ENCODE results near the gene UFSP2.

Gene UFSP2

DNA sequence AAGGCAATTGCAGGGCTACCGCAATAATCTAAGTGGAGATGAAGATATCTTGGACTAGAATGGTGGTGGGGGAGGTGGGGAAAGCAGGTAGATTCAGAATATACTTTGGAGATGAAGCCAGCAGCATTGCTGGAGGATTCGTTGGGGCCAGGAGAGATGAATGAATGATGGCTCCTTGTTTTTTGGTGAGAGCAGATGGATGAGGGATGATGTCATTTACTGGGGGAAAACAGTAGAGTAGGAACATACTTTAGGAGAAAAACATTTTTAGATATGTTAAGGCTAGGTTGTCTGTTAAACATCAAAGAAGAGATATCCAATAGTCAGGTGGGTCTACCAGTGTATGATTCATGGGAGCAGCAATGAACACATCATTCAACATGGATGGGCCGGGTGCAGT, 39.9 kb upstream of the UFSP2 start:
- H3K27ac ChIP-seq (ENCODE audit: low read length): no peak overlapping the region
- no peak for DNase-seq (ENCODE audit: low read depth, low spot score)
- no peaks in the 10 kb centered on the region for H3K4me1 ChIP-seq (ENCODE audit: control insufficient read depth, insufficient read depth, low read length)
- no CpG with 5 or more reads among the region's 3 CpGs for WGBS (ENCODE audit: insufficient coverage, insufficient read length)
- no peaks in the 10 kb centered on the region for H3K27me3 ChIP-seq (ENCODE audit: control insufficient read depth, insufficient read depth, low read length)
- H3K4me3 ChIP-seq (ENCODE audit: low read length): no peak overlapping the region
- no peaks in the 10 kb centered on the region for H3K9me3 ChIP-seq (ENCODE audit: control insufficient read depth, insufficient read depth, low read length)
- no peaks in the 10 kb centered on the region for H3K36me3 ChIP-seq (ENCODE audit: control insufficient read depth, insufficient read depth, low read length)

DNA sequence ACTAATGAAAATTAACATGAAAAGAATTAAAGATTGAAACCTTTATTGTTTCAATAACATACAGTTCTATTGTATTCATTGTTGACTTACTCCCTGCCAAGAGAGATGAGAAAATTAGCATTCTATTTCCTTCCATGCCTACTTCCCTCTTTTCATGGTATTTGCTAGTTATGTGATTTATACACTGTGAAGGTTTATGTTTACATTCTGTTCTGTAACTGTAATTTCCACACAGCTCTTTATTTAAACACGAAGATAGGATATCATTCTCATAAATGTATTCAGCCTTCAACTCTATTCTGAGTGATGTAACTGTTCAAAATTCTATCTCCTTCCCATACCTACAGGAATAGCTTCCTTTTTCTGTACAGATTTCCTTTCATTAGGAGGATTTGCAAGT, 39.1 kb upstream of the UFSP2 start:
- Histone ChIP-seq H3K4me1 (ENCODE audit: control insufficient read depth, insufficient read depth, low read length) (no peaks in the 10 kb centered on the region), H3K9me3 (ENCODE audit: control insufficient read depth, insufficient read depth, low read length) (no peaks in the 10 kb centered on the region), H3K27ac (ENCODE audit: low read length) (no peak overlapping the region), H3K4me3 (ENCODE audit: low read length) (no peak overlapping the region), H3K27me3 (ENCODE audit: control insufficient read depth, insufficient read depth, low read length) (no peaks in the 10 kb centered on the region), H3K36me3 (ENCODE audit: control insufficient read depth, insufficient read depth, low read length) (no peaks in the 10 kb centered on the region)
- no CpG with 5 or more reads among the region's 1 CpG for WGBS (ENCODE audit: insufficient coverage, insufficient read length)
- DNase-seq (ENCODE audit: low read depth, low spot score): no peak

DNA sequence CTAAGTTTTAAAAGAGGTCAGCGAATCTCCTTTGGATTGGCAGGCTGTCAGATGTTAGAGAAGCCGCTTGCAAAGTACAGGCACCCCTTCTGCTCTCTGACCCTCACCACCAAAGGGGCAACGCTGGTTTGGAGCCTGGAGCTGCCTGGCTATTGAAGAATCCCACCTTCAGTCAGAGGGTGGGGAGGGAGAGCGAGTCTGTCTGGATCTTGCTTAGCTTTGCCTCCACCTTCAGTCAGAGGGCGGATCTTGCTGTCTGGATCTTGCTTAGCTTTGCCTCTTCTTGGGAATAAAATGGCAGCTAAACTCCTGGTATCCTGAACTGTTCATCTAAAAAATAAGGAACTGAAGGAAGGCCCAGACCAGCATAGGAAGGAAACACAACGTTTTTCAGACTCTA, 38.4 kb upstream of the UFSP2 start:
- H3K4me3 ChIP-seq (ENCODE audit: low read length): no peak overlapping the region
- no peaks in the 10 kb centered on the region for H3K4me1 ChIP-seq (ENCODE audit: control insufficient read depth, insufficient read depth, low read length)
- no peak for DNase-seq (ENCODE audit: low read depth, low spot score)
- no peaks in the 10 kb centered on the region for H3K36me3 ChIP-seq (ENCODE audit: control insufficient read depth, insufficient read depth, low read length)
- no peaks in the 10 kb centered on the region for H3K9me3 ChIP-seq (ENCODE audit: control insufficient read depth, insufficient read depth, low read length)
- WGBS (ENCODE audit: insufficient coverage, insufficient read length): no CpG with 5 or more reads among the region's 6 CpGs
- no peak overlapping the region for H3K27ac ChIP-seq (ENCODE audit: low read length)
- H3K27me3 ChIP-seq (ENCODE audit: control insufficient read depth, insufficient read depth, low read length): no peaks in the 10 kb centered on the region

DNA sequence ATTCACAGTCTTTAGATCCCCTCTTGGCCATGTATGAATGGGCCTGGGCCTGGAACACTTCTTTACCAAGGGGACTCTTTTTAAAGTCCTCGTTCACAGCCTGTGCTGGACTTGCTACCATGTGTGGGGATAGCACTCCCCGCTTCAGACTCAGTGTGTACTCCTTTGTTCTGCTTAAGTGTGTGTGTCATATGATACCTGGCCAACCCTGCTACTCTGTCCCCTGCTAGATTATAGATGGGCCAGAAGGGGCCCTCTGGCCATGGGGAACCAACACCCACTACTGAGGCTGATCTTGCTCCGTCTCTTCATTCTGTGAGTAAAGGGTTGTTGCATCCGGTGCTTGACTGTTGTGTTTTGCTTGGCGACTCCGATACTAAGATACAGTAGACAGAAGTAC, 37.8 kb upstream of the UFSP2 start:
- no peak for DNase-seq (ENCODE audit: low read depth, low spot score)
- H3K4me1 ChIP-seq (ENCODE audit: control insufficient read depth, insufficient read depth, low read length): no peaks in the 10 kb centered on the region
- no CpG with 5 or more reads among the region's 6 CpGs for WGBS (ENCODE audit: insufficient coverage, insufficient read length)

DNA sequence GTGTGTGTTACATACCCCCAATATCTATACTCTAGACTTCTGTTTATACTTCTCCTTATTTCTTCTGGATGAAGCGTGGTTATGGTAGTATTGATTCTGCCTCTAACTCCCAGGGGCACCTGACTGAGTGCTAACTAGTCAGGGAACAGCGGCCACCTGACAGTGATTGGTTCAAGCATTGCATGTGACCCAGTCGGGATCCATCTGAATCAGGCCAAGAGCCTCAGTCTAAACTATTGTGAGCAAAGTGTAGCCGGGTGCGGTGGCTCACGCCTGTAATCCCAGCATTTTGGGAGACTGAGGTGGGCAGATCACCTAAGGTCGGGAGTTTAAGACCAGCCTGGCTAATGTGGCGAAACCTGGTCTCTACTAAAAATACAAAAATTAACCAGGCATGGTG, 35.8 kb upstream of the UFSP2 start:
- Histone ChIP-seq H3K27me3 (ENCODE audit: control insufficient read depth, insufficient read depth, low read length) (no peaks in the 10 kb centered on the region), H3K36me3 (ENCODE audit: control insufficient read depth, insufficient read depth, low read length) (no peaks in the 10 kb centered on the region), H3K27ac (ENCODE audit: low read length) (no peak overlapping the region), H3K9me3 (ENCODE audit: control insufficient read depth, insufficient read depth, low read length) (no peaks in the 10 kb centered on the region), H3K4me1 (ENCODE audit: control insufficient read depth, insufficient read depth, low read length) (no peaks in the 10 kb centered on the region), H3K4me3 (ENCODE audit: low read length) (no peak overlapping the region)
- WGBS (ENCODE audit: insufficient coverage, insufficient read length): no CpG with 5 or more reads among the region's 8 CpGs
- no peak for DNase-seq (ENCODE audit: low read depth, low spot score)

More for the DNA sequence above, 37.8 kb upstream of the UFSP2 start:
- Histone ChIP-seq H3K4me3 (ENCODE audit: low read length) (no peak overlapping the region), H3K27me3 (ENCODE audit: control insufficient read depth, insufficient read depth, low read length) (no peaks in the 10 kb centered on the region), H3K9me3 (ENCODE audit: control insufficient read depth, insufficient read depth, low read length) (no peaks in the 10 kb centered on the region), H3K27ac (ENCODE audit: low read length) (no peak overlapping the region), H3K36me3 (ENCODE audit: control insufficient read depth, insufficient read depth, low read length) (no peaks in the 10 kb centered on the region)

DNA sequence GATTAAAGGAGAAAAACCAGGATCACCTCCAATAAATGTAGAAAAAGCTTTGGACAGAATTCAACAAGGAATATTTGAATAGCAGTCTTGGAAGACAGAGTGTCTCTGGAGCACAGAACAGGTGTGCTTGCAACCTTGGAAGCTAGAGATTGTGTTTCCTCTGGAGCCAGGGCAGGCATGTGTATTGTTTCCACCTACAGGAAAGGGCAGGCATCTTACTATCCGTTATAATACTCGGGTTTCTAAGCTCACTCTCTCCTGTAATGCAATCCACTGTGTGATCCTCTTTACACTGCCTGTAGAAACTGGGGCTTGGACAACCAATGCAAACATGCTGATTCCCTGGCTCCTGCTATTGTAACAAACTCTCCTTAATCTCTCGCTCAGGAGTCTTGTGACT, 31.4 kb upstream of the UFSP2 start:
- Histone ChIP-seq H3K36me3 (ENCODE audit: control insufficient read depth, insufficient read depth, low read length) (no peaks in the 10 kb centered on the region), H3K27me3 (ENCODE audit: control insufficient read depth, insufficient read depth, low read length) (no peaks in the 10 kb centered on the region), H3K9me3 (ENCODE audit: control insufficient read depth, insufficient read depth, low read length) (no peaks in the 10 kb centered on the region), H3K27ac (ENCODE audit: low read length) (no peak overlapping the region), H3K4me3 (ENCODE audit: low read length) (no peak overlapping the region), H3K4me1 (ENCODE audit: control insufficient read depth, insufficient read depth, low read length) (no peaks in the 10 kb centered on the region)
- WGBS (ENCODE audit: insufficient coverage, insufficient read length): no CpG with 5 or more reads among the region's 3 CpGs
- no peak for DNase-seq (ENCODE audit: low read depth, low spot score)

DNA sequence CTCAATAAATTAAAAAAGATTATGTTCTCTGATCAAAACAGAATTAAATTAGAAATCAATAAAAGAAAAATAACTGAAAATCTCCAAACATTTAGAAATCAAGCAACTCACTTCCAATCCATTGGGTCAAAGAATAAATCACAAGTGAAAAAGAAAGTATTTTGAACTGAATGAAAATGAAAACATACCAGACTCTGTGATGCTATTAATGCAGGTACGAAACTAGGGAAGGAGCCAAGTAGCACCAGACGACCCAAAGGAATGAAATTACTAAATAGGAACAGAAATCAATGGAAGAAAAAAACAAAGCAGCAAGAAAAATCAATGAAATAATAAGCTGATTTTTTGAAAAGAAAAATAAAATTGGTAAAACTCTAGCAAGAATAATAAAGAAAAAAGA, 30.4 kb upstream of the UFSP2 start:
- Histone ChIP-seq H3K27me3 (ENCODE audit: control insufficient read depth, insufficient read depth, low read length) (no peaks in the 10 kb centered on the region), H3K36me3 (ENCODE audit: control insufficient read depth, insufficient read depth, low read length) (no peaks in the 10 kb centered on the region), H3K9me3 (ENCODE audit: control insufficient read depth, insufficient read depth, low read length) (no peaks in the 10 kb centered on the region), H3K4me3 (ENCODE audit: low read length) (no peak overlapping the region), H3K4me1 (ENCODE audit: control insufficient read depth, insufficient read depth, low read length) (no peaks in the 10 kb centered on the region), H3K27ac (ENCODE audit: low read length) (no peak overlapping the region)
- WGBS (ENCODE audit: insufficient coverage, insufficient read length): no CpG with 5 or more reads among the region's 2 CpGs
- no peak for DNase-seq (ENCODE audit: low read depth, low spot score)

DNA sequence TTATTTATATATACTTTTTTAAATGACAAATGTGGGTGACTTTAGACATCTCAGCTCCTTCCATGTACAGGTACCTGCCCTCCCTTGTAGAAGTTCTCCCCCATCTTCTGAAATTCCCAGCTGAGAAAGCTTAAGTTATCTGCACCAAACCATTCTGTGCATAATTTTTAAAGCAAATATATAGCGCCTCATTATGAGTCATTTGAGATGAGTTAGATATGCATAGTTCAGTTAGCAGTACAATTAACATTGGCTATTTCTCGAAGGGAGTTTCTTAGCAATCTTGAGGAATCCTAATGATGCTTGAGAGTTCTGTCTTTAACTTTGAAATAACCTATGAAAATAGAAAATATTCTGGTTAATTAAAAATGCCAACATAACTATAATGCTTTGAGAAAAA, 19.4 kb upstream of the UFSP2 start:
- DNase-seq (ENCODE audit: low read depth, low spot score): no peak
- Histone ChIP-seq H3K4me1 (ENCODE audit: control insufficient read depth, insufficient read depth, low read length) (no peaks in the 10 kb centered on the region), H3K36me3 (ENCODE audit: control insufficient read depth, insufficient read depth, low read length) (no peaks in the 10 kb centered on the region), H3K27me3 (ENCODE audit: control insufficient read depth, insufficient read depth, low read length) (no peaks in the 10 kb centered on the region), H3K9me3 (ENCODE audit: control insufficient read depth, insufficient read depth, low read length) (no peaks in the 10 kb centered on the region), H3K4me3 (ENCODE audit: low read length) (no peak overlapping the region), H3K27ac (ENCODE audit: low read length) (no peak overlapping the region)
- no CpG with 5 or more reads among the region's 2 CpGs for WGBS (ENCODE audit: insufficient coverage, insufficient read length)

DNA sequence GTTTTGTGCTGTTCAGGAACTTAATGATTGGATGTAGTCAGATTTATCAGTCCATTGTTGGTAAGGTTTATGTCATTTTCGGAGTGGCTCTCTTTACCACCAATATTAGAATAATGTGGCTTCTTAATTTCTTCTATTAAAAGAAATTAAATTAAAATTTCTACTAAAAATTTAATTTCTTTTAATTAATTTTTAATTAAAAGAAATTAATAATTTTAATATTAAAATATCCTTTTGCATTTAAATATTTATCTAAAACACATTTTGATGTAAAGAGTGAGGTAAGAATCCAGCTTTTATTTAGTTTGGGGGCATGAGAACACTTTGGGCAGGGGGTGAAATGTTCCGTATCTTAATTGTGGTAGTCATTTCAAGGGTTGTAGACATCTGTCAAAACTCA, 15.7 kb upstream of the UFSP2 start:
- Histone ChIP-seq H3K36me3 (ENCODE audit: control insufficient read depth, insufficient read depth, low read length) (no peaks in the 10 kb centered on the region), H3K4me3 (ENCODE audit: low read length) (no peak overlapping the region), H3K27ac (ENCODE audit: low read length) (no peak overlapping the region), H3K27me3 (ENCODE audit: control insufficient read depth, insufficient read depth, low read length) (no peaks in the 10 kb centered on the region), H3K9me3 (ENCODE audit: control insufficient read depth, insufficient read depth, low read length) (no peaks in the 10 kb centered on the region), H3K4me1 (ENCODE audit: control insufficient read depth, insufficient read depth, low read length) (no peaks in the 10 kb centered on the region)
- no CpG with 5 or more reads among the region's 2 CpGs for WGBS (ENCODE audit: insufficient coverage, insufficient read length)
- no peak for DNase-seq (ENCODE audit: low read depth, low spot score)

DNA sequence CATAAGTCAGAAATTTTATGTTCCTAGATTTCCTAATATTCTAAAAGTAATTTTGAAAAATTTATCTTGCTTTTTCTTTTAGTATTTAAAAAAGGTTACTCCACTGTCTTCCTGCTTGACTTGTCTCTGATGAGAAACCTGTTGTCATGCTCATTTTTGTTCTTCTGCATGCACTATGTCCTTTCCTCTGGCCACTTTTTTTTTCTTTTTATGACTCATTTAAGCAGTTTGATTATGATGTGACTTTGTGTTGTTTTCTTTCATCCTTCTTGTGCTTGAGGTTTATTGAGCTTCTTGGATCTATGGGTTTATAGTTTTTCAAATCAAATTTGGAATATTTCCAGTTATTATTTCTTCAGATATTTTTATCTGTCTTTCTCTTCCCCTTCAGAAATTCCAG, 12.0 kb upstream of the UFSP2 start:
- Histone ChIP-seq H3K4me1 (ENCODE audit: control insufficient read depth, insufficient read depth, low read length) (no peaks in the 10 kb centered on the region), H3K4me3 (ENCODE audit: low read length) (no peak overlapping the region), H3K27me3 (ENCODE audit: control insufficient read depth, insufficient read depth, low read length) (no peaks in the 10 kb centered on the region), H3K36me3 (ENCODE audit: control insufficient read depth, insufficient read depth, low read length) (no peaks in the 10 kb centered on the region), H3K27ac (ENCODE audit: low read length) (no peak overlapping the region), H3K9me3 (ENCODE audit: control insufficient read depth, insufficient read depth, low read length) (no peaks in the 10 kb centered on the region)
- no peak for DNase-seq (ENCODE audit: low read depth, low spot score)

DNA sequence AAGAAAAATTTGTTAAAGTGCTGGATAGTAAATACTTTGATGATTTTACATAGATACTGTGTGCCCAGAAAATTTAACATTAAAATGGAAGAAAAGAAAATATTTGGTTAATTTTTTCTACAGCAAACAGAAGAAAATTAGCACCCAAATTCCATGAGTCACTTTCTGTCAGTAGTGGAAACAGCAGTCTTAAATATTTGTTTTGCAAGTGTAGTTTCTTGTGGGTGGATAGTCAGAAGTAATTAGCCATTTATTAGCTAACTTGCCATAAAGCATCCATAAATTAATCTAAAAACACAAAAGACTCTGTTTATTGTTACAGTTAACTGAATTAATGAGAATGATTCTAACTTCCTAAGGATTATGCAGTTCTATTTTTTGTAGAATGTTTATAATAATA, 9.7 kb upstream of the UFSP2 start:
- no peak for DNase-seq (ENCODE audit: low read depth, low spot score)
- Histone ChIP-seq H3K27me3 (ENCODE audit: control insufficient read depth, insufficient read depth, low read length) (no peaks in the 10 kb centered on the region), H3K27ac (ENCODE audit: low read length) (no peak overlapping the region), H3K4me1 (ENCODE audit: control insufficient read depth, insufficient read depth, low read length) (no peaks in the 10 kb centered on the region), H3K4me3 (ENCODE audit: low read length) (no peak overlapping the region), H3K36me3 (ENCODE audit: control insufficient read depth, insufficient read depth, low read length) (no peaks in the 10 kb centered on the region), H3K9me3 (ENCODE audit: control insufficient read depth, insufficient read depth, low read length) (no peaks in the 10 kb centered on the region)
